SU-DHL-6 (cell line): Measurements from ENCODE around the gene IRF1.

Experiments
- H2AFZ ChIP-seq: fragments of 200-600 bp; sonication (generic); 2 replicates; pipeline ENCODE4 v1.6.1; 2014; ENCODE audit warnings: low read depth, mild to moderate bottlenecking, moderate library complexity, mixed read lengths, antibody characterized with exemption, low read length; ENCODE audit not compliant: severe bottlenecking
- H3F3A ChIP-seq: fragments of 200-600 bp; shearing (Covaris generic); 2 replicates; pipeline ENCODE4 v1.6.0; 2016; ENCODE audit warnings: antibody characterized with exemption, mild to moderate bottlenecking; ENCODE audit not compliant: insufficient read depth
- H3K27ac ChIP-seq: fragments of 200-600 bp; sonication (generic); 2 replicates; pipeline ENCODE4 v1.5.1; 2016; ENCODE audit warnings: low read depth, mild to moderate bottlenecking, low read length, moderate library complexity, mixed read lengths
- H3K27me3 ChIP-seq: fragments of 200-600 bp; sonication (generic), shearing (Covaris generic); 2 replicates; pipeline ENCODE4 v1.6.0; 2014; ENCODE audit warnings: mild to moderate bottlenecking, low read length
- H3K36me3 ChIP-seq: fragments of 200-600 bp; sonication (generic); 2 replicates; pipeline ENCODE4 v1.6.1; 2014; ENCODE audit warnings: mild to moderate bottlenecking, low read length, mixed read lengths
- H3K4me2 ChIP-seq: fragments of 300-600, 200-600 bp; shearing (Covaris generic), sonication (generic); 2 replicates; pipeline ENCODE4 v1.6.0; 2014; ENCODE audit warnings: low read length, low read depth, mild to moderate bottlenecking; ENCODE audit not compliant: poor library complexity, severe bottlenecking
- H3K4me3 ChIP-seq: fragments of 200-600 bp; sonication (generic); 2 replicates; pipeline ENCODE4 v1.5.1; 2014; ENCODE audit warnings: antibody characterized with exemption, low read length, mild to moderate bottlenecking, mixed read lengths; ENCODE audit not compliant: insufficient read depth, poor library complexity, severe bottlenecking
- H3K79me2 ChIP-seq: fragments of 200-600 bp; sonication (generic); 2 replicates; pipeline ENCODE4 v1.6.1; 2014; ENCODE audit warnings: mild to moderate bottlenecking, low read length, moderate library complexity; ENCODE audit not compliant: insufficient read depth
- H3K9ac ChIP-seq: fragments of 200-600 bp; sonication (generic); 2 replicates; pipeline ENCODE4 v1.7.0; 2014; ENCODE audit warnings: mild to moderate bottlenecking, low read length
- H3K9me2 ChIP-seq: fragments of 200-600 bp; sonication (generic); replicated peaks from 2 replicates; pipeline ENCODE4 v1.6.1; 2014; ENCODE audit warnings: low read length; ENCODE audit not compliant: insufficient read depth
- H3K9me3 ChIP-seq: fragments of 200-600 bp; sonication (generic); 2 replicates; pipeline ENCODE4 v1.6.1; 2014; ENCODE audit warnings: low read length, mixed read lengths; ENCODE audit not compliant: insufficient read depth
- H4K20me1 ChIP-seq: fragments of 200-600 bp; sonication (generic); 2 replicates; pipeline ENCODE4 v1.6.1; 2014; ENCODE audit warnings: low read depth, mild to moderate bottlenecking, antibody characterized with exemption, low read length, moderate library complexity, mixed read lengths
- CTCF ChIP-seq: fragments of 200-600 bp; sonication (generic); IDR thresholded peaks from one replicate; pipeline ENCODE4 v1.5.1; 2017; ENCODE audit warnings: antibody characterized with exemption, mild to moderate bottlenecking, low read length, moderate library complexity; ENCODE audit not compliant: insufficient read depth, poor library complexity, severe bottlenecking
- EZH2phosphoT487 ChIP-seq: fragments of 200-600 bp; sonication (generic), shearing (Covaris generic); conservative IDR thresholded peaks from 2 replicates; pipeline ENCODE4 v1.6.1; 2018; ENCODE audit warnings: mild to moderate bottlenecking, antibody characterized with exemption, low read length, moderate library complexity, mixed read lengths

The IRF1 gene

GRCh38 chr5:132466433-132467286, 23.9 kb downstream of the IRF1 start:
- Histone ChIP-seq H3K79me2 (no peaks in the 10 kb centered on the region), H4K20me1 (no peaks in the 10 kb centered on the region), H3K4me2 (no peak overlapping the region), H3F3A (no peaks in the 10 kb centered on the region), H3K27ac (no peak overlapping the region), H3K9ac (no peak overlapping the region), H3K9me2 (no peaks in the 10 kb centered on the region), H2AFZ (no peak overlapping the region), H3K9me3 (no peaks in the 10 kb centered on the region), H3K27me3 (no peaks in the 10 kb centered on the region), H3K36me3 (no peaks in the 10 kb centered on the region), H3K4me3 (no peak overlapping the region)
- TF ChIP-seq EZH2phosphoT487 (no peak), CTCF (no peak)

GRCh38 chr5:132465059-132465707, 25.4 kb downstream of the IRF1 start:
- Histone ChIP-seq H3K27me3 (no peaks in the 10 kb centered on the region), H3K9me3 (no peaks in the 10 kb centered on the region), H3K79me2 (no peaks in the 10 kb centered on the region), H3K27ac (no peak overlapping the region), H3K4me3 (no peak overlapping the region), H3F3A (no peaks in the 10 kb centered on the region), H4K20me1 (no peaks in the 10 kb centered on the region), H3K9me2 (no peaks in the 10 kb centered on the region), H3K4me2 (no peak overlapping the region), H3K9ac (no peak overlapping the region), H2AFZ (no peak overlapping the region), H3K36me3 (no peaks in the 10 kb centered on the region)
- TF ChIP-seq CTCF (no peak), EZH2phosphoT487 (no peak)

- H3F3A ChIP-seq = no peaks in the 10 kb centered on the region
- H2AFZ ChIP-seq = no peak overlapping the region
- H3K9me3 ChIP-seq = no peaks in the 10 kb centered on the region
- no peaks in the 10 kb centered on the region for H4K20me1 ChIP-seq
- TF ChIP-seq CTCF = no peak
- no peak for TF ChIP-seq EZH2phosphoT487
- H3K27me3 ChIP-seq = no peaks in the 10 kb centered on the region
- no peak overlapping the region for H3K27ac ChIP-seq
- no peaks in the 10 kb centered on the region for H3K9me2 ChIP-seq
- no peaks in the 10 kb centered on the region for H3K79me2 ChIP-seq
- no peak overlapping the region for H3K9ac ChIP-seq
- H3K4me3 ChIP-seq = no peak overlapping the region
- no peak overlapping the region for H3K4me2 ChIP-seq
- H3K36me3 ChIP-seq = no peaks in the 10 kb centered on the region
These were observed 26.2 kb downstream of the IRF1 start for GRCh38 chr5:132464156-132464939.
